SK-N-SH treated with all-trans-retinoic acid at 6 μM for 48 hours (cell line): ENCODE measurements around the gene SYT3.

Experiments used
- ATAC-seq: fragments of 200-7000 bp; cut with Tn5 transposase; 3 replicates; pipeline ENCODE4 v1.9.1; 2020; ENCODE audit warnings: mild to moderate bottlenecking, moderate library complexity
- BACH2 ChIP-seq: fragments of 250-450 bp; sonication (Bioruptor Pico); IDR thresholded peaks from 2 replicates; pipeline ENCODE4 v1.9.0; 2021; ENCODE audit warnings: mild to moderate bottlenecking, borderline replicate concordance
- CSDC2 ChIP-seq: fragments of 250-450 bp; sonication (Bioruptor Pico); IDR thresholded peaks from 2 replicates; pipeline ENCODE4 v1.5.0; 2020; ENCODE audit warnings: mild to moderate bottlenecking, moderate library complexity
- ESRRG ChIP-seq: fragments of 250-450 bp; sonication (Bioruptor Pico); IDR thresholded peaks from 2 replicates; pipeline ENCODE4 v1.6.1; 2021; ENCODE audit warnings: mild to moderate bottlenecking
- GLIS3 ChIP-seq: fragments of 250-450 bp; sonication (Bioruptor Pico); IDR thresholded peaks from 2 replicates; pipeline ENCODE4 v1.5.0; 2020; ENCODE audit warnings: mild to moderate bottlenecking, moderate library complexity
- ISL1 ChIP-seq: fragments of 250-450 bp; sonication (Bioruptor Pico); IDR thresholded peaks from 2 replicates; pipeline ENCODE4 v2.1.2; 2022; ENCODE audit warnings: mild to moderate bottlenecking, moderate library complexity
- PATZ1 ChIP-seq: fragments of 250-450 bp; sonication (Bioruptor Pico); IDR thresholded peaks from 2 replicates; pipeline ENCODE4 v1.8.0; 2020; ENCODE audit warnings: mild to moderate bottlenecking, moderate library complexity, borderline replicate concordance
- POU6F1 ChIP-seq: fragments of 250-450 bp; sonication (Bioruptor Pico); IDR thresholded peaks from 2 replicates; pipeline ENCODE4 v1.8.0; 2021; ENCODE audit warnings: low read depth, mild to moderate bottlenecking, moderate library complexity, borderline replicate concordance
- SNAI2 ChIP-seq: fragments of 250-450 bp; sonication (Bioruptor Pico); IDR thresholded peaks from 2 replicates; pipeline ENCODE4 v1.5.0; 2020; ENCODE audit warnings: mild to moderate bottlenecking, moderate library complexity
- TCF4 ChIP-seq: fragments of 250-450 bp; sonication (Bioruptor Pico); IDR thresholded peaks from 2 replicates; pipeline ENCODE4 v1.8.0; 2021; ENCODE audit warnings: mild to moderate bottlenecking, moderate library complexity, borderline replicate concordance
- TOX ChIP-seq: fragments of 250-450 bp; sonication (Bioruptor Pico); IDR thresholded peaks from 2 replicates; pipeline ENCODE4 v1.8.0; 2021; ENCODE audit warnings: mild to moderate bottlenecking, moderate library complexity, borderline replicate concordance
- ZC3H10 ChIP-seq: fragments of 250-450 bp; sonication (Bioruptor Pico); IDR thresholded peaks from 2 replicates; pipeline ENCODE4 v1.5.1; 2021; ENCODE audit warnings: mild to moderate bottlenecking, moderate library complexity
- ZFP3 ChIP-seq: fragments of 250-450 bp; sonication (Bioruptor Pico); IDR thresholded peaks from 2 replicates; pipeline ENCODE4 v1.5.0; 2020; ENCODE audit warnings: mild to moderate bottlenecking, moderate library complexity
- ZNF8 ChIP-seq: fragments of 450-650 bp; formaldehyde crosslinking; IDR thresholded peaks from 2 replicates; pipeline ENCODE4 v1.5.0; 2020; ENCODE audit warnings: mild to moderate bottlenecking, moderate library complexity
- TF ChIP-seq, protein P1 (sequence below): fragments of 250-450 bp; sonication (Bioruptor Pico); IDR thresholded peaks from 2 replicates; pipeline ENCODE4 v1.5.0; 2020; ENCODE audit warnings: mild to moderate bottlenecking, moderate library complexity
- TF ChIP-seq, protein P2 (sequence below): fragments of 250-450 bp; sonication (Bioruptor Pico); IDR thresholded peaks from 2 replicates; pipeline ENCODE4 v1.5.1; 2021; ENCODE audit warnings: mild to moderate bottlenecking, moderate library complexity

SYT3 gene

GRCh38 chr19:50644315-50644915 is 4.7 kb upstream of the SYT3 start (continued):
- TF ChIP-seq, protein P1, sequence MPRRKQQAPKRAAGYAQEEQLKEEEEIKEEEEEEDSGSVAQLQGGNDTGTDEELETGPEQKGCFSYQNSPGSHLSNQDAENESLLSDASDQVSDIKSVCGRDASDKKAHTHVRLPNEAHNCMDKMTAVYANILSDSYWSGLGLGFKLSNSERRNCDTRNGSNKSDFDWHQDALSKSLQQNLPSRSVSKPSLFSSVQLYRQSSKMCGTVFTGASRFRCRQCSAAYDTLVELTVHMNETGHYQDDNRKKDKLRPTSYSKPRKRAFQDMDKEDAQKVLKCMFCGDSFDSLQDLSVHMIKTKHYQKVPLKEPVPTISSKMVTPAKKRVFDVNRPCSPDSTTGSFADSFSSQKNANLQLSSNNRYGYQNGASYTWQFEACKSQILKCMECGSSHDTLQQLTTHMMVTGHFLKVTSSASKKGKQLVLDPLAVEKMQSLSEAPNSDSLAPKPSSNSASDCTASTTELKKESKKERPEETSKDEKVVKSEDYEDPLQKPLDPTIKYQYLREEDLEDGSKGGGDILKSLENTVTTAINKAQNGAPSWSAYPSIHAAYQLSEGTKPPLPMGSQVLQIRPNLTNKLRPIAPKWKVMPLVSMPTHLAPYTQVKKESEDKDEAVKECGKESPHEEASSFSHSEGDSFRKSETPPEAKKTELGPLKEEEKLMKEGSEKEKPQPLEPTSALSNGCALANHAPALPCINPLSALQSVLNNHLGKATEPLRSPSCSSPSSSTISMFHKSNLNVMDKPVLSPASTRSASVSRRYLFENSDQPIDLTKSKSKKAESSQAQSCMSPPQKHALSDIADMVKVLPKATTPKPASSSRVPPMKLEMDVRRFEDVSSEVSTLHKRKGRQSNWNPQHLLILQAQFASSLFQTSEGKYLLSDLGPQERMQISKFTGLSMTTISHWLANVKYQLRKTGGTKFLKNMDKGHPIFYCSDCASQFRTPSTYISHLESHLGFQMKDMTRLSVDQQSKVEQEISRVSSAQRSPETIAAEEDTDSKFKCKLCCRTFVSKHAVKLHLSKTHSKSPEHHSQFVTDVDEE (CRISPR knock-in tag) = no peak
- TF ChIP-seq ISL1 (CRISPR knock-in tag) (no peak), CSDC2 (CRISPR knock-in tag) (no peak), POU6F1 (no peak), GLIS3 (CRISPR knock-in tag) (no peak)
- TF ChIP-seq, protein P2, sequence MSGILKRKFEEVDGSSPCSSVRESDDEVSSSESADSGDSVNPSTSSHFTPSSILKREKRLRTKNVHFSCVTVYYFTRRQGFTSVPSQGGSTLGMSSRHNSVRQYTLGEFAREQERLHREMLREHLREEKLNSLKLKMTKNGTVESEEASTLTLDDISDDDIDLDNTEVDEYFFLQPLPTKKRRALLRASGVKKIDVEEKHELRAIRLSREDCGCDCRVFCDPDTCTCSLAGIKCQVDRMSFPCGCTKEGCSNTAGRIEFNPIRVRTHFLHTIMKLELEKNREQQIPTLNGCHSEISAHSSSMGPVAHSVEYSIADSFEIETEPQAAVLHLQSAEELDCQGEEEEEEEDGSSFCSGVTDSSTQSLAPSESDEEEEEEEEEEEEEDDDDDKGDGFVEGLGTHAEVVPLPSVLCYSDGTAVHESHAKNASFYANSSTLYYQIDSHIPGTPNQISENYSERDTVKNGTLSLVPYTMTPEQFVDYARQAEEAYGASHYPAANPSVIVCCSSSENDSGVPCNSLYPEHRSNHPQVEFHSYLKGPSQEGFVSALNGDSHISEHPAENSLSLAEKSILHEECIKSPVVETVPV (CRISPR knock-in tag) = no peak

- no peak for ATAC-seq
- no peak for TF ChIP-seq TCF4 (CRISPR knock-in tag)
- TF ChIP-seq, protein P2 (CRISPR knock-in tag) = no peak
- TF ChIP-seq ZC3H10 (CRISPR knock-in tag) = no peak
- TF ChIP-seq BACH2 (CRISPR knock-in tag) = no peak
- no peak for TF ChIP-seq ZNF8 (CRISPR knock-in tag)
- no peak for TF ChIP-seq TOX (CRISPR knock-in tag)
- TF ChIP-seq, protein P1 (CRISPR knock-in tag) = no peak
- TF ChIP-seq ESRRG (CRISPR knock-in tag) = no peak
- TF ChIP-seq CSDC2 (CRISPR knock-in tag) = no peak
- TF ChIP-seq PATZ1 (CRISPR knock-in tag) = no peak
- no peak for TF ChIP-seq SNAI2 (CRISPR knock-in tag)
- no peak for TF ChIP-seq ISL1 (CRISPR knock-in tag)
- no peak for TF ChIP-seq POU6F1
- no peak for TF ChIP-seq ZFP3 (CRISPR knock-in tag)
Observed at GRCh38 chr19:50640368-50640767, 687 bp upstream of the SYT3 start.
